C4-2B (cell line): ENCODE measurements around the gene SFXN5.

Source experiments
- H3K27ac ChIP-seq: fragments of 450-650 bp; 2 replicates; pipeline ENCODE4 v1.5.1; 2017
- CTCF ChIP-seq: fragments of 450-650 bp; conservative IDR thresholded peaks from 2 replicates; pipeline ENCODE4 v1.5.1; 2017; ENCODE audit warnings: mild to moderate bottlenecking
- ZFX ChIP-seq: fragments of 450-650 bp; IDR thresholded peaks from 2 replicates; pipeline ENCODE4 v1.6.1; 2017

Gene SFXN5

GRCh38 chr2:72900191-72900825 lies 171.2 kb downstream of the SFXN5 start:
- TF ChIP-seq ZFX (no peak), CTCF (no peak)
- H3K27ac ChIP-seq = no peak overlapping the region

- H3K27ac ChIP-seq = no peak overlapping the region
- TF ChIP-seq CTCF (no peak), ZFX (no peak)
Measured at GRCh38 chr2:72898585-72898906, 173.0 kb downstream of the SFXN5 start.

- H3K27ac ChIP-seq = no peak overlapping the region
- TF ChIP-seq ZFX (no peak), CTCF (no peak)
Measured at GRCh38 chr2:72897785-72898584, 173.5 kb downstream of the SFXN5 start.

GRCh38 chr2:72896446-72896845 lies 175.1 kb downstream of the SFXN5 start:
- no peak for TF ChIP-seq CTCF
- no peak for TF ChIP-seq ZFX
- H3K27ac ChIP-seq = no peak overlapping the region

- TF ChIP-seq ZFX = no peak
- TF ChIP-seq CTCF = no peak
- H3K27ac ChIP-seq = no peak overlapping the region
Measured at GRCh38 chr2:72895759-72896281, 175.7 kb downstream of the SFXN5 start.

GRCh38 chr2:72895154-72895553 lies 176.4 kb downstream of the SFXN5 start:
- TF ChIP-seq ZFX = no peak
- TF ChIP-seq CTCF = no peak
- no peak overlapping the region for H3K27ac ChIP-seq

GRCh38 chr2:72894514-72894913 lies 177.0 kb downstream of the SFXN5 start:
- TF ChIP-seq ZFX = no peak
- TF ChIP-seq CTCF = no peak
- H3K27ac ChIP-seq = no peak overlapping the region
